Left renal cortex interstitium (tissue), 4 donors: ENCODE measurements around the gene KHNYN. TPM values are rescaled to one million over a fixed set of nuclear protein-coding genes. Genes with fewer than 3 reads are reported as not detected.
"Not testable (repeated sequence)": the region's sequence is repeated elsewhere in the genome, so short reads cannot be mapped to it uniquely, and the experiment has no call there.

ENCODE experiments used
- DNase-seq, 4 donors: peaks; one replicate each; pipeline ENCODE4 v3.0.0-alpha.2; 2013; ENCODE audit warnings: low read depth in 4 of 4, low spot score in 2 of 4, missing footprints in 1 of 4
- polyA plus RNA-seq, 4 donors: library from polyadenylated mRNA; unstranded; fragments of 120-200 nt; gene quantifications; one replicate each; pipeline ENCODE4 v1.2.1, GENCODE V29; 2013; ENCODE audit not compliant: insufficient read length in 4 of 4

Gene KHNYN
- polyA plus RNA-seq, 4 donors, result 39.5 to 53.7 (median 46.6) TPM

GRCh38 chr14:24463884-24464785, 34.4 kb downstream of the KHNYN start:
- no peak for DNase-seq

GRCh38 chr14:24465368-24465767, 35.6 kb downstream of the KHNYN start:
- DNase-seq, result no peak

- no peak for DNase-seq
Measured at GRCh38 chr14:24465805-24466204, 36.1 kb downstream of the KHNYN start.

- not testable (repeated sequence) for DNase-seq
Measured at GRCh38 chr14:24470450-24470849, 40.7 kb downstream of the KHNYN start.

GRCh38 chr14:24473211-24473610, 43.5 kb downstream of the KHNYN start:
- no peak for DNase-seq

- DNase-seq, result no peak
Measured at GRCh38 chr14:24475261-24475660, 45.5 kb downstream of the KHNYN start.

- not testable (repeated sequence) for DNase-seq
Measured at GRCh38 chr14:24479999-24480398, 50.2 kb downstream of the KHNYN start.

GRCh38 chr14:24481622-24482324, 52.0 kb downstream of the KHNYN start:
- peak in 2 of 4 donors; percentile 1 to 3 for DNase-seq

GRCh38 chr14:24482699-24483303, 53.0 kb downstream of the KHNYN start:
- not testable (repeated sequence) for DNase-seq

GRCh38 chr14:24483604-24484252, 54.0 kb downstream of the KHNYN start:
- DNase-seq, result no peak

Other genes with a start within 250 kb of the KHNYN start
- 10 to 100 TPM; 32.7 to 40.9 (median 37.0) TPM for gene IPO4, start 241.1 kb upstream of the KHNYN start, polyA plus RNA-seq
- gene TM9SF1, start 234.5 kb upstream of the KHNYN start, polyA plus RNA-seq, result 10 to 100 TPM; 31.9 to 52.0 (median 43.9) TPM
- gene TSSK4, start 224.3 kb upstream of the KHNYN start, polyA plus RNA-seq, result 10 to 100 TPM in 2 of 4 donors, 1 to 10 TPM in 2; 3.1 to 13.9 (median 7.2) TPM
- 10 to 100 TPM; 43.3 to 76.6 (median 53.2) TPM for gene CHMP4A, start 216.5 kb upstream of the KHNYN start, polyA plus RNA-seq
- 10 to 100 TPM; 10.2 to 18.0 (median 12.1) TPM for gene MDP1, start 213.9 kb upstream of the KHNYN start, polyA plus RNA-seq
- gene NEDD8, start 197.6 kb upstream of the KHNYN start, polyA plus RNA-seq, result 100 to 1,000 TPM; 206 to 248 (median 222) TPM
- 100 to 1,000 TPM; 106 to 121 (median 117) TPM for gene GMPR2, start 197.0 kb upstream of the KHNYN start, polyA plus RNA-seq
- 10 to 100 TPM; 54.2 to 64.5 (median 57.8) TPM for gene TINF2, start 187.3 kb upstream of the KHNYN start, polyA plus RNA-seq
- gene TGM1, start 166.8 kb upstream of the KHNYN start, polyA plus RNA-seq, result 1 to 10 TPM in 3 of 4 donors, under 1 TPM in 1; 0.92 to 4.5 (median 2.5) TPM
- 10 to 100 TPM; 18.0 to 31.1 (median 20.8) TPM for gene RABGGTA, start 158.4 kb upstream of the KHNYN start, polyA plus RNA-seq
- 10 to 100 TPM; 41.0 to 52.5 (median 49.9) TPM for gene DHRS1, start 130.2 kb upstream of the KHNYN start, polyA plus RNA-seq
- gene NOP9, start 130.1 kb upstream of the KHNYN start, polyA plus RNA-seq, result 10 to 100 TPM; 24.1 to 29.0 (median 26.9) TPM
- gene CIDEB, start 122.0 kb upstream of the KHNYN start, polyA plus RNA-seq, result 10 to 100 TPM; 22.4 to 25.3 (median 23.9) TPM
- 1 to 10 TPM; 1.6 to 5.6 (median 2.9) TPM for gene LTB4R2, start 119.8 kb upstream of the KHNYN start, polyA plus RNA-seq
- gene LTB4R, start 118.5 kb upstream of the KHNYN start, polyA plus RNA-seq, result 1 to 10 TPM; 2.2 to 7.3 (median 5.0) TPM
- 10 to 100 TPM; 15.8 to 26.6 (median 21.4) TPM for gene ADCY4, start 94.9 kb upstream of the KHNYN start, polyA plus RNA-seq
- 1 to 10 TPM; 2.6 to 4.4 (median 3.5) TPM for gene RIPK3, start 90.0 kb upstream of the KHNYN start, polyA plus RNA-seq
- gene NFATC4, start 61.8 kb upstream of the KHNYN start, polyA plus RNA-seq, result 10 to 100 TPM; 49.8 to 95.6 (median 72.3) TPM
- 10 to 100 TPM; 47.9 to 53.0 (median 49.6) TPM for gene NYNRIN, start 31.0 kb upstream of the KHNYN start, polyA plus RNA-seq
- 1 to 10 TPM; 2.7 to 3.8 (median 3.2) TPM for gene CBLN3, start 286 bp upstream of the KHNYN start, polyA plus RNA-seq
- gene SDR39U1, start 12.8 kb downstream of the KHNYN start, polyA plus RNA-seq, result 10 to 100 TPM; 49.6 to 92.1 (median 72.5) TPM
- gene CMA1, start 78.3 kb downstream of the KHNYN start, polyA plus RNA-seq, result under 1 TPM; 0.16 to 0.94 (median 0.40) TPM
- gene CTSG, start 146.3 kb downstream of the KHNYN start, polyA plus RNA-seq, result under 1 TPM; 0.27 to 0.88 (median 0.69) TPM
- gene GZMH, start 179.7 kb downstream of the KHNYN start, polyA plus RNA-seq, result under 1 TPM in 2 of 4 donors, not detected in 2; 0.24 to 0.35 TPM
- gene GZMB, start 204.2 kb downstream of the KHNYN start, polyA plus RNA-seq, result 1 to 10 TPM in 1 of 4 donors, under 1 TPM in 3; 0.49 to 1.0 (median 0.69) TPM